SW480 (cell line): ENCODE results near the gene PF4V1.

Experiments
- DNase-seq: peaks from one replicate; pipeline ENCODE4 v3.0.0-alpha.2; 2016; ENCODE audit warnings: low spot score

Gene PF4V1

GRCh38 chr4:73847526-73848182, 5.4 kb upstream of the PF4V1 start:
- no peak for DNase-seq

DNA sequence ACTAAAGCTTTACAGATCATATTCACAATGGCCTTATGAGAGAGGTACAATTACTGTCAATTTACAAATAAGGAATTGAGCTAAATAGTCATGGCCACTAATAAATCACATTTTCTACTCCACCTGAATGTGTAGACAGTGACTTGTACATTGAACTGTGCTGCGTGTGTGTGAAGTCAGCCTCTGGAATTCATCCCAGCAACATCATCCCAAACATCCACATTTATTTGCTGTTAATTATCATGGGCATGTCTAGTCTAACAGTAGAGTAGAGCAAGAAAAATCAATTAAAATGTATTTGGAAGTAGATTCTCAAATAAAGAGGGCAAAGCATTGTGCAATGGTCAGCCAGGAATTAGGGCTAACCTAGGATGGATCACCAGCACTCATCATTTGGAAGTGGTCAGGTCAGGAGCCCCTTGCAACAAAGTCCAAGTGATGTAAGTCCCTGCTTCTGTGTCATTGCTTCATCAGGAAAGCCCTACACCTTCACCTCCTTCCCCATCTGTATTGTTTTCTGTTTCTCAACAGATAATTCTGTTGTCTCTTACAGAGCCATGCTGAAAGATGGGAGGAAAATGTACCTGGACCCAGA, 4.8 kb upstream of the PF4V1 start:
- DNase-seq, result no peak

DNA sequence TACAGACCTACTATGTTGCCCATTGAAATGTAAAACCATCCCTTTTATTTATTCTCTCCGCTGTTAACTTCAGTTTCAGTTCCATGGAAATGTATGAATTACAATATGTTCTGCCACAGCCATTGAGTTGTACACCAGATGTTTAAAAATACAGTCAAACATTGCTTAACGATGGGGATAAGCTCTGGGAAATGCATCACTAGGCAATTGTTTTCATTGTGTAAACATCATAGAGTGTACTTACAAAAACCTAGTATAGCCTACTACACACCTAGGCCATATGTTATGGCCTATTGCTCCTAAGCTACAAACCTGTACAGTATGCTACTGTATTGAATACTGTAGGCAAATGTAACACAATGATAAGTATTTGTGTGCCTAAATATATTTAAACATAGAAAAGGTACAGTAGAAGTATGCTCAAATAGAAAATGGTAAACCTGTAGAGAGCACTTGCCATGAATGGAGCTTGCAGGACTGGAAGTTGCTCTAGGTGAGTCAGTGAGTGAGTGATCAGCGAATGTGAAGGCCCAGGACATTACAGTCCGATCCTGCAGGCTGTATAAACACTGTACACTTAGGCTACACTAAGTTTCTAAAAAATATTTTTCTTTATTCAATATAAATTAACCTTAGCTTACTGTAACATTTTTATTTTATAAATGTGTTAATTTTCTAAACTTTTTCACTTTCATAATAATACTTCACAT, 2.7 kb upstream of the PF4V1 start:
- DNase-seq, result no peak

GRCh38 chr4:73851293-73851692, 1.8 kb upstream of the PF4V1 start:
- no peak for DNase-seq

GRCh38 chr4:73852771-73853170, 325 bp upstream of the PF4V1 start:
- no peak for DNase-seq

DNA sequence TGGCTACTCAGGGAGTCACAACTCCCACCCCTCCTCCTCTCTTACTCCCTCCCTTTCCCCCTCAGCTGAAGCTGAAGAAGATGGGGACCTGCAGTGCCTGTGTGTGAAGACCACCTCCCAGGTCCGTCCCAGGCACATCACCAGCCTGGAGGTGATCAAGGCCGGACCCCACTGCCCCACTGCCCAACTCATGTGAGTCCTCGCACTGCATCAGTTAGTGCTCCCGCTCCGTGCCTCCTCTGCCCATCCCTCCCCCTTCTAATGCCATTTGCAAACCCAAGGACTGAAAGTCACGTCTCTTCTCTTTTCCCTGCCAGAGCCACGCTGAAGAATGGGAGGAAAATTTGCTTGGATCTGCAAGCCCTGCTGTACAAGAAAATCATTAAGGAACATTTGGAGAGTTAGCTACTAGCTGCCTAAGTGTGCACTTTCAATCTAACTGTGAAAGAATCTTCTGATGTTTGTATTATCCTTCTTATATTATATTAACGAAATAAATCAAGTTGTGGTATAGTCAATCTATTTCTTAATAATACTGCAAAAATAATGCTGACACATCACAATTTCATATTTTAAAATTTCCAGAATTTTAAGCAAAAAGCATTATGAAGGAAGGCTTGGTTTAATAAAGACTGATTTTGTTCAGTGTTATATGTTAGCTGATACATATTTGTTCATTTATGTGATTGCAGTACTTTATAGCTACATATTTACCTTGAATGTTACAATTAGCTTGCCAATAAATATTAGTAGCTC, 800 bp downstream of the PF4V1 start:
- DNase-seq, result no peak

DNA sequence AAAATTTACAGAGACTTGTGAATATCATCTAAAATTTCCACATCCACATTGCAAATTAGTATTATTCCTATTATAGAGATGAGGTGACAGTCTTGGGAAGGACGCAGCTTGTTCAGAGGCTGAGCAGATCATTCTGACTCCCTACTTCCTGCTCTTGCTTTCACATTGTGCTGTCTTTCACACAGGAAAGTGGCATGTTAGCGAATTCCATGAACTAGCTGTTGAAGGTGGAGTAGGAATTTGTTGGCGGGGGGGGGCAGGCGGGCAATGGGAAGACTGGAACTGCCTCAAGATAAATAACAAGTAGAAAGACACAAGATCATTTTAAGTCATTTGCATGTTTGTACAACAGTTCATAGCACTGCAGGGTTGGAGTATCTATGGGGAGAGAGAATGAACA, 2.3 kb downstream of the PF4V1 start:
- no peak for DNase-seq

- DNase-seq, result no peak
These were observed 3.4 kb downstream of the PF4V1 start for GRCh38 chr4:73856518-73856917.

DNA sequence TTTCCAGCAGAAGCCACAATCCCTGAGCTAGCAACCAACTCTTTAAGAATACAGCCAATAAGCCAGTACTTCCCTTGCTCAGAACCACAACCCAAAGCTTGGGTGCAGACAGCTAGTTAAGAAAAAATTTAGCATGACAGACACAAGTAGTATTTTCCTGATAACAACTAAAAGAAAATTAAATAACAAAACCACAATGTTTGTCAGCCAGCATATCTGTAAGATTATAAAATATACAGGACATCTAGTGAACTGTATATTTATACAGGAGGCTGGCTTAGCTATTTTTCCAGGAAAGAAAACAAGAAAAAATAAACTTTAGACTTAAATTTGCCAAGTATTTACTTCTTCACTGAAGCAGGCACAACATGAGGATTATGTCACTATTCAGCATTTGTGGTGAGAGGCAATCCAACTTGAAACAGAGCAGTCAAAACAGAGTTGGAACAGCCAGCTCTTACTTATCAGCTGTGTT, 6.6 kb downstream of the PF4V1 start:
- no peak for DNase-seq

- no peak for DNase-seq
These were observed 7.1 kb downstream of the PF4V1 start for GRCh38 chr4:73860181-73860580.

DNA sequence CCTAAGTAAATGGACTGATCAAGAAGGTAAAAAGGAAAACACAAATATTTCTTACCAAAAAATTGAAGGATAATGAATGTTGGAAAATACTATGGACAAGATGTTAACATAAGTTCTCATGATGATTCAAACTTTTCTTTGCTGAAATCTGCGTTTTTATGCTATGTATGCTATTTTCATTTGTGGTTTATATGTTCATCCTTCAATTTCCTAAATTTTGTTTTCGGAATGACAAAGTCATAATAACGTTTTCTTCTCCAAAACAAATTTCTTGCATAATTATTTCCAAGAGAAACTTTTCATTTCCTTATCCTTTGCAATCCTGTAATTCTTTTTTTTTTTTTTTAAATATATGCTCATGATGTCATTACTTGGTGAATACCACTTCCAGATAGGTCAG, 7.8 kb downstream of the PF4V1 start:
- no peak for DNase-seq

- no peak for DNase-seq
These were observed 9.2 kb downstream of the PF4V1 start for GRCh38 chr4:73862322-73862721.

- DNase-seq, result peak; percentile 49
These were observed 11.3 kb downstream of the PF4V1 start for GRCh38 chr4:73864365-73864764.

DNA sequence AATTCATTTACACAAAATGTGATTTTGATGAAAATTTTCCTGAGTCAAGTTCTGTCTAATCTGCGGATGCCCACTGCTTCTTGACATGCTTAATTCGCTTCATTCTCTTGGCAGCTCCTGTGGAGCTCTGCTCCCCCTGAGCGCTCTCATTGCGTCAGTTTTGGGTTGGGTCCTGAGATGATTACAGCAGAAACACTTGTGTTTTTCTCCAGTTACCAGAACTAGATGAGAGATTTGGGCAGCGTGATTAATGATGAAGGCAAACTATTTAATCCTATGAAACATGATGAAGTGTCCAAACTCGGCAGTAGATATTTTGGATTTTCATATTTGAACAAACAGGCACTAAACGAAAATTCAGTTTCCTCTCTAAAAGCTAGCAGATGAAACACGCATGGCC, 11.9 kb downstream of the PF4V1 start:
- DNase-seq, result no peak

DNA sequence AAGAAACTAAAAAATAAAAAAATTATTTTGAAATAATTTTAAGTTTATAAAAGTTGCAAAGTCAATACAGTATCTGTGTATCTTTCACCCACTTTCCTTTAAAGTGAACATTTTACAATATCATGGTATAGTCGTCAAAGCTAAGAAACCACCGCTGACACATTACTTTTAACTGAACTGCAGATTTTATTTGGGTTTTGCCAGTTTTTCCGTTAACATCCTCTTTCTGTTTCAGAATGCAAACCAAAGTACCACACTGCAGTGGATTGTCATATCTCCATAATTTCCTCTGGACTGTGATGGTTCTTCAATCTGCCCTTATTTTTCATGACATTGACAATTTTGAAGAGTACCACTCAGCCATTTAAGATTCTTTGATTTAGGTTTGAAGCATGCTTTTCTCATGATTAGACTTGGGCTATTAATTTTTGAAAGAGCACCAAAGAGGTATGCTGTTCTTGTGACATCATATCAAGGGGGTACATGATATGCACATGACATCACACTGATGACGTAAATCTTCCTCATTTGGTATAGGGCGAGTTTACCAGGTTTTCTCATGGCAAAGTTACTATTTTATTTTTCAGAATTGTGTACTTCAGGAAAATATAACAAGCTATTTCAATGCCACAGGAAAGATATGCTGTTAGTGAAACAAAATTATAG, 12.5 kb downstream of the PF4V1 start:
- DNase-seq, result no peak

- no peak for DNase-seq
These were observed 13.2 kb downstream of the PF4V1 start for GRCh38 chr4:73866246-73866645.

DNA sequence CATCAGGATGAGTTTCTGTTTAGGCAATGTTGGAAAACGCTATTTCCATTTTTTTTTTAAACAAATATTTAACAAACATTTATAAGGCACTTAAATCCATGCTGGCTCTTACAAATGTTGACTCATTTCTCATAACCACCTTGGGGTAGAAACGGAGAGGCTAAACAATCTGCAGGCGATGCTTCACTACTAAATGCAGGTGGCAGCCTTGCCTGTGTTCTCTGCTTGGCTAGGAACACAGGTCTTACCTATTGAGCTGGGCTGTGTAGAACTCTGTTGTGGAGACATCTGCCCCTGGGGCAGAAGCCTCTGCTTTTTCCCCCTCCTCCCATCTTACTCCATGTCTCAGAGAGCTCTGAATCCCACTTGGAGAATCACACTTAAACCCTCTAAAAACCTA, 14.7 kb downstream of the PF4V1 start:
- DNase-seq, result peak; percentile 46

GRCh38 chr4:73868206-73869129, 15.4 kb downstream of the PF4V1 start:
- DNase-seq, result peak; percentile 17

- peak; percentile 26 for DNase-seq
These were observed 16.3 kb downstream of the PF4V1 start, which contains the start of gene CXCL1 for GRCh38 chr4:73869130-73870055. TSS of gene CXCL1 (plus strand) at chr4:73869393. CDS start at chr4:73869471, 78 bp downstream.

- DNase-seq, result no peak
These were observed 17.2 kb downstream of the PF4V1 start for GRCh38 chr4:73870260-73870659.
